GM23338 (cell line): ENCODE data around the gene SMAD1. TPM values are rescaled to one million over a fixed set of nuclear protein-coding genes. Genes with fewer than 3 reads are reported as not detected.

Experiments
- ATAC-seq: fragments of 200-7000 bp; cut with Tn5 transposase; 3 replicates; pipeline ENCODE4 v1.9.1; 2020
- DNase-seq: peaks from one replicate; pipeline ENCODE4 v3.0.0-alpha.2; 2015; ENCODE audit warnings: low spot score
- H2AFZ ChIP-seq: fragments of 200-600 bp; sonication (generic); 2 replicates; pipeline ENCODE4 v1.8.0; 2016; ENCODE audit warnings: antibody characterized with exemption, mild to moderate bottlenecking, moderate library complexity
- H3F3A ChIP-seq: fragments of 200-600 bp; sonication (generic); replicated peaks from 2 replicates; pipeline ENCODE4 v1.8.0; 2017; ENCODE audit warnings: antibody characterized with exemption, mixed run types, low read depth
- H3K27ac ChIP-seq: fragments of 200-600 bp; sonication (generic); 2 replicates; pipeline ENCODE4 v1.6.1; 2016; ENCODE audit warnings: low read depth
- H3K27me3 ChIP-seq: fragments of 200-600 bp; sonication (generic); 2 replicates; pipeline ENCODE4 v1.8.0; 2016; ENCODE audit warnings: mild to moderate bottlenecking, mixed run types, moderate library complexity; ENCODE audit not compliant: insufficient read depth
- H3K36me3 ChIP-seq: fragments of 200-600 bp; sonication (generic); 2 replicates; pipeline ENCODE4 v1.8.0; 2016; ENCODE audit warnings: mild to moderate bottlenecking; ENCODE audit not compliant: insufficient read depth
- H3K4me1 ChIP-seq: fragments of 200-600 bp; sonication (generic); 2 replicates; pipeline ENCODE4 v1.8.0; 2016; ENCODE audit warnings: mild to moderate bottlenecking, moderate library complexity; ENCODE audit not compliant: insufficient read depth
- H3K4me2 ChIP-seq: fragments of 200-600 bp; sonication (generic); 2 replicates; pipeline ENCODE4 v1.7.1; 2017; ENCODE audit warnings: mixed run types
- H3K4me3 ChIP-seq: fragments of 200-600 bp; sonication (generic); 2 replicates; pipeline ENCODE4 v1.6.1; 2016; ENCODE audit warnings: mixed run types
- H3K79me2 ChIP-seq: fragments of 200-600 bp; sonication (generic); replicated peaks from 2 replicates; pipeline ENCODE4 v1.8.0; 2017; ENCODE audit warnings: mild to moderate bottlenecking; ENCODE audit not compliant: insufficient read depth
- H3K9me2 ChIP-seq: fragments of 200-600 bp; sonication (generic); 2 replicates; pipeline ENCODE4 v1.8.0; 2017; ENCODE audit not compliant: insufficient read depth
- H4K20me1 ChIP-seq: fragments of 200-600 bp; sonication (generic); replicated peaks from 2 replicates; pipeline ENCODE4 v1.8.0; 2017; ENCODE audit warnings: mild to moderate bottlenecking; ENCODE audit not compliant: insufficient read depth
- H3K27ac Mint-ChIP-seq: 2 replicates; pipeline ENCODE4 v1.8.0; 2020; ENCODE audit warnings: inconsistent platforms, mild to moderate bottlenecking, moderate library complexity, mixed read lengths
- H3K27me3 Mint-ChIP-seq: 3 replicates; pipeline ENCODE4 v1.8.0; 2022; ENCODE audit warnings: low read depth, mild to moderate bottlenecking, moderate library complexity, mixed read lengths, inconsistent platforms; ENCODE audit not compliant: insufficient read depth, poor library complexity
- H3K36me3 Mint-ChIP-seq: 3 replicates; pipeline ENCODE4 v1.8.0; 2021; ENCODE audit warnings: low read depth, mild to moderate bottlenecking, inconsistent platforms, moderate library complexity, mixed read lengths
- H3K4me1 Mint-ChIP-seq: 3 replicates; pipeline ENCODE4 v1.8.0; 2020; ENCODE audit warnings: mild to moderate bottlenecking, inconsistent platforms, mixed read lengths
- H3K4me3 Mint-ChIP-seq: 3 replicates; pipeline ENCODE4 v1.8.0; 2021; ENCODE audit warnings: moderate library complexity, mild to moderate bottlenecking, inconsistent platforms, mixed read lengths
- H3K9me3 Mint-ChIP-seq: 3 replicates; pipeline ENCODE4 v1.8.0; 2020; ENCODE audit warnings: moderate library complexity, mild to moderate bottlenecking, inconsistent platforms, mixed read lengths
- CREB1 ChIP-seq: fragments of 250-450 bp; sonication (Bioruptor Pico); IDR thresholded peaks from 2 replicates; pipeline ENCODE4 v1.5.0; 2020; ENCODE audit warnings: low read depth, mild to moderate bottlenecking, moderate library complexity
- ETS1 ChIP-seq: IDR thresholded peaks from 2 replicates; pipeline ENCODE4 v1.6.1; 2016; ENCODE audit warnings: antibody characterized with exemption
- EZH2 ChIP-seq: fragments of 200-600 bp; sonication (generic); IDR thresholded peaks from one replicate; pipeline ENCODE4 v1.8.0; 2017; ENCODE audit warnings: antibody characterized with exemption, mild to moderate bottlenecking, low read depth; ENCODE audit not compliant: unreplicated experiment
- JUNB ChIP-seq: IDR thresholded peaks from one replicate; pipeline ENCODE4 v1.6.1; 2016; ENCODE audit warnings: antibody characterized with exemption; ENCODE audit not compliant: unreplicated experiment
- POLR2AphosphoS5 ChIP-seq: IDR thresholded peaks from 2 replicates; pipeline ENCODE4 v1.6.1; 2016; ENCODE audit warnings: antibody characterized with exemption, low read depth
- STAT1 ChIP-seq: IDR thresholded peaks from one replicate; pipeline ENCODE4 v1.6.1; 2016; ENCODE audit warnings: antibody characterized with exemption; ENCODE audit not compliant: unreplicated experiment
- ZNF114 ChIP-seq: fragments of 250-450 bp; sonication (Bioruptor Pico); IDR thresholded peaks from 2 replicates; pipeline ENCODE4 v1.5.0; 2020; ENCODE audit warnings: mild to moderate bottlenecking, moderate library complexity
- ZNF331 ChIP-seq: fragments of 250-450 bp; sonication (Bioruptor Pico); IDR thresholded peaks from 2 replicates; pipeline ENCODE4 v1.5.0; 2020; ENCODE audit warnings: low read depth, mild to moderate bottlenecking, moderate library complexity
- polyA plus RNA-seq: library from polyadenylated mRNA; unstranded; fragments of >200 nt; fragmentation: Nextera tagmentation; extraction: Ambion mirVana; gene quantifications from 2 replicates; pipeline ENCODE4 v1.2.1, GENCODE V29; 2016
- total RNA-seq: library from RNA; depleted of rRNA; stranded (reverse); fragments of >200 nt; shearing (Covaris generic); gene quantifications from 2 replicates; pipeline ENCODE4 v1.2.3, GENCODE V29; 2014
- TF ChIP-seq, protein P1 (sequence below): fragments of 250-450 bp; sonication (Bioruptor Pico); IDR thresholded peaks from 2 replicates; pipeline ENCODE4 v1.5.0; 2020; ENCODE audit warnings: mild to moderate bottlenecking, moderate library complexity

SMAD1 gene
- total and polyA plus RNA-seq, 2 experiments from 2014 or later = 19.8 to 33.6 TPM

GRCh38 chr4:145520172-145520571 is 38.5 kb downstream of the SMAD1 start (continued):
- TF ChIP-seq, protein P1, sequence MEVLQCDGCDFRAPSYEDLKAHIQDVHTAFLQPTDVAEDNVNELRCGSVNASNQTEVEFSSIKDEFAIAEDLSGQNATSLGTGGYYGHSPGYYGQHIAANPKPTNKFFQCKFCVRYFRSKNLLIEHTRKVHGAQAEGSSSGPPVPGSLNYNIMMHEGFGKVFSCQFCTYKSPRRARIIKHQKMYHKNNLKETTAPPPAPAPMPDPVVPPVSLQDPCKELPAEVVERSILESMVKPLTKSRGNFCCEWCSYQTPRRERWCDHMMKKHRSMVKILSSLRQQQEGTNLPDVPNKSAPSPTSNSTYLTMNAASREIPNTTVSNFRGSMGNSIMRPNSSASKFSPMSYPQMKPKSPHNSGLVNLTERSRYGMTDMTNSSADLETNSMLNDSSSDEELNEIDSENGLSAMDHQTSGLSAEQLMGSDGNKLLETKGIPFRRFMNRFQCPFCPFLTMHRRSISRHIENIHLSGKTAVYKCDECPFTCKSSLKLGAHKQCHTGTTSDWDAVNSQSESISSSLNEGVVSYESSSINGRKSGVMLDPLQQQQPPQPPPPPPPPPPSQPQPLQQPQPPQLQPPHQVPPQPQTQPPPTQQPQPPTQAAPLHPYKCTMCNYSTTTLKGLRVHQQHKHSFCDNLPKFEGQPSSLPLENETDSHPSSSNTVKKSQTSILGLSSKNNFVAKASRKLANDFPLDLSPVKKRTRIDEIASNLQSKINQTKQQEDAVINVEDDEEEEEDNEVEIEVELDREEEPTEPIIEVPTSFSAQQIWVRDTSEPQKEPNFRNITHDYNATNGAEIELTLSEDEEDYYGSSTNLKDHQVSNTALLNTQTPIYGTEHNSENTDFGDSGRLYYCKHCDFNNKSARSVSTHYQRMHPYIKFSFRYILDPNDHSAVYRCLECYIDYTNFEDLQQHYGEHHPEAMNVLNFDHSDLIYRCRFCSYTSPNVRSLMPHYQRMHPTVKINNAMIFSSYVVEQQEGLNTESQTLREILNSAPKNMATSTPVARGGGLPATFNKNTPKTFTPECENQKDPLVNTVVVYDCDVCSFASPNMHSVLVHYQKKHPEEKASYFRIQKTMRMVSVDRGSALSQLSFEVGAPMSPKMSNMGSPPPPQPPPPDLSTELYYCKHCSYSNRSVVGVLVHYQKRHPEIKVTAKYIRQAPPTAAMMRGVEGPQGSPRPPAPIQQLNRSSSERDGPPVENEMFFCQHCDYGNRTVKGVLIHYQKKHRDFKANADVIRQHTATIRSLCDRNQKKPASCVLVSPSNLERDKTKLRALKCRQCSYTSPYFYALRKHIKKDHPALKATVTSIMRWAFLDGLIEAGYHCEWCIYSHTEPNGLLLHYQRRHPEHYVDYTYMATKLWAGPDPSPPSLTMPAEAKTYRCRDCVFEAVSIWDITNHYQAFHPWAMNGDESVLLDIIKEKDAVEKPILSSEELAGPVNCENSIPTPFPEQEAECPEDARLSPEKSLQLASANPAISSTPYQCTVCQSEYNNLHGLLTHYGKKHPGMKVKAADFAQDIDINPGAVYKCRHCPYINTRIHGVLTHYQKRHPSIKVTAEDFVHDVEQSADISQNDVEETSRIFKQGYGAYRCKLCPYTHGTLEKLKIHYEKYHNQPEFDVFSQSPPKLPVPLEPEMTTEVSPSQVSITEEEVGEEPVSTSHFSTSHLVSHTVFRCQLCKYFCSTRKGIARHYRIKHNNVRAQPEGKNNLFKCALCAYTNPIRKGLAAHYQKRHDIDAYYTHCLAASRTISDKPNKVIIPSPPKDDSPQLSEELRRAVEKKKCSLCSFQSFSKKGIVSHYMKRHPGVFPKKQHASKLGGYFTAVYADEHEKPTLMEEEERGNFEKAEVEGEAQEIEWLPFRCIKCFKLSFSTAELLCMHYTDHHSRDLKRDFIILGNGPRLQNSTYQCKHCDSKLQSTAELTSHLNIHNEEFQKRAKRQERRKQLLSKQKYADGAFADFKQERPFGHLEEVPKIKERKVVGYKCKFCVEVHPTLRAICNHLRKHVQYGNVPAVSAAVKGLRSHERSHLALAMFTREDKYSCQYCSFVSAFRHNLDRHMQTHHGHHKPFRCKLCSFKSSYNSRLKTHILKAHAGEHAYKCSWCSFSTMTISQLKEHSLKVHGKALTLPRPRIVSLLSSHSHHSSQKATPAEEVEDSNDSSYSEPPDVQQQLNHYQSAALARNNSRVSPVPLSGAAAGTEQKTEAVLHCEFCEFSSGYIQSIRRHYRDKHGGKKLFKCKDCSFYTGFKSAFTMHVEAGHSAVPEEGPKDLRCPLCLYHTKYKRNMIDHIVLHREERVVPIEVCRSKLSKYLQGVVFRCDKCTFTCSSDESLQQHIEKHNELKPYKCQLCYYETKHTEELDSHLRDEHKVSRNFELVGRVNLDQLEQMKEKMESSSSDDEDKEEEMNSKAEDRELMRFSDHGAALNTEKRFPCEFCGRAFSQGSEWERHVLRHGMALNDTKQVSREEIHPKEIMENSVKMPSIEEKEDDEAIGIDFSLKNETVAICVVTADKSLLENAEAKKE (CRISPR knock-in tag) = no peak
- TF ChIP-seq ZNF331 (no peak), STAT1 (no peak), ZNF114 (no peak), CREB1 (CRISPR knock-in tag) (no peak), EZH2 (no peak), JUNB (no peak), POLR2AphosphoS5 (no peak)

DNA sequence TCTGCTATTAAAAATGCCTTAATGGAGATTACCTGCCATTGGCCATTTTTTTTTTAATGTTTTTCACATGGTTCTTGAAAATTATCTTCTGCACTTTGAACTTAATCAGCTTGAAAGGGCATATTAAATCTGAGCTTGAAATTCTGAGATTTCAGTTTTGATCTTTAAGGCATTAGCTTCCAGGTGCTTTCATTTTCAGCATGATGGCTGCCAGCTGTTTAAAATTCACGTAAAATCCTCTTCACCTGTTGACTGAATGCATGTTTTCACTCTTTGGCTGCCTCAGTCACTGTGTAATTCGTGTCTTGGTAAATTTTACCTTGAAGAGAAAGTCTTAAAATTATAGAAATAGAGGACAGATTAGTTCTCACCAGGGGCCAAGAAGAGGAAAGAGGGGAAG is 39.6 kb downstream of the SMAD1 start:
- H3K27ac ChIP-seq = no peak overlapping the region
- peaks cover 68% of the 10 kb centered on the region for H3K79me2 ChIP-seq
- no peak overlapping the region for H3K4me3 Mint-ChIP-seq
- H3K4me1 Mint-ChIP-seq = peaks cover 25% of the 10 kb centered on the region
- no peaks in the 10 kb centered on the region for H4K20me1 ChIP-seq
- no peak overlapping the region for H3K4me2 ChIP-seq
- H3K27me3 Mint-ChIP-seq = no peaks in the 10 kb centered on the region
- ATAC-seq (no peak), DNase-seq (no peak)
- H3K27me3 ChIP-seq = no peaks in the 10 kb centered on the region
- no peaks in the 10 kb centered on the region for H3K9me3 Mint-ChIP-seq
- no peaks in the 10 kb centered on the region for H3F3A ChIP-seq
- H3K4me3 ChIP-seq = no peak overlapping the region
- H3K36me3 Mint-ChIP-seq = peaks cover 5% of the 10 kb centered on the region; the same call in 2 of the 3 replicates
- peaks cover 5% of the 10 kb centered on the region; the same call in 1 of the 2 replicates for H3K4me1 ChIP-seq
- no peaks in the 10 kb centered on the region for H3K9me2 ChIP-seq
- H3K36me3 ChIP-seq = no peaks in the 10 kb centered on the region
- H3K27ac Mint-ChIP-seq = no peak overlapping the region
- no peak overlapping the region for H2AFZ ChIP-seq
- TF ChIP-seq EZH2 (no peak), ZNF331 (no peak), CREB1 (CRISPR knock-in tag) (no peak), POLR2AphosphoS5 (no peak), ETS1 (no peak)
- TF ChIP-seq, protein P1 (CRISPR knock-in tag) = no peak
